ENCODE results near the gene BEST4. TPM values are rescaled to one million over a fixed set of nuclear protein-coding genes. Genes with fewer than 3 reads are reported as not detected.
"Not testable (repeated sequence)": the region's sequence is repeated elsewhere in the genome, so short reads cannot be mapped to it uniquely, and the experiment has no call there.

The BEST4 gene
- total RNA-seq, 1 experiment from 2014 or later = not detected

DNA sequence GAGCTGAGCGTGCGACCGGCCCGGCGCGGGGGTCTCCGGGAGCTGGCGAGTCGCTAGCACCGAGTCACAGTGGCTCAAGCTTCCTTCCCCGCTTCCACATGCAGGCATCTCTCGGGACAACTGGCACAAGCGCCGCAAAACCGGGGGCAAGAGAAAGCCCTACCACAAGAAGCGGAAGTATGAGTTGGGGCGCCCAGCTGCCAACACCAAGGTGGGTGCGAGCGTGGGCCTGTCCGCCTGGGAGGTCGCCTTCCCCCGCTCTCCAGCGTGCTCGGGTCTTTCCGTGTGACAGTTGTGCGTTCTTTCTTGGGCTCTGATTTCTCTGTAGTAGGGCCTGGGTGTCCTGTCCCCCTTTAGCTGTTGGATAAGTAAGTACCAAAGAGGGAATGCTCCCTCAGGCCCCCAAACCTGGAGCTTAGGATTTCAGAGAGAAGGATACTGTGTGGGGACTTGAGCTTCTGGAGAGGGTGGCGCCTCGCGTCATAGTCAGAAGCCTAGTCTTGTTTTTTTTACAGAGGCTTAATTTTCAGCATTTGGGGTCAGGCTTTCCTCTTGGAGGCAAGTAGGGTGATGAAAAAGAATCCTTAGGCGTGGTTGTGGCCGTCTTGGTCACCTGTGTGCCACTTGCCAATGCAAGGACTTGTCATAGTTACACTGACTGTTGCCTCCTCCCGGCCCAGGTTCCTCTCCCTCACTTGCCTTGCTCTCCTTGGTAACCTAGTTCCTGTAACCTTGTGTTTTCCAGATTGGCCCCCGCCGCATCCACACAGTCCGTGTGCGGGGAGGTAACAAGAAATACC, 11.8 kb downstream of the BEST4 start:
- TF ChIP-seq EZH2phosphoT487 (IDR thresholded peaks at IDR 0.05; ENCODE audit: borderline replicate concordance, low read length) (no peak), EZH2 (IDR thresholded peaks at IDR 0.05; ENCODE audit: low read length, unreplicated experiment) (no peak)
- TF ChIP-seq, protein P1, sequence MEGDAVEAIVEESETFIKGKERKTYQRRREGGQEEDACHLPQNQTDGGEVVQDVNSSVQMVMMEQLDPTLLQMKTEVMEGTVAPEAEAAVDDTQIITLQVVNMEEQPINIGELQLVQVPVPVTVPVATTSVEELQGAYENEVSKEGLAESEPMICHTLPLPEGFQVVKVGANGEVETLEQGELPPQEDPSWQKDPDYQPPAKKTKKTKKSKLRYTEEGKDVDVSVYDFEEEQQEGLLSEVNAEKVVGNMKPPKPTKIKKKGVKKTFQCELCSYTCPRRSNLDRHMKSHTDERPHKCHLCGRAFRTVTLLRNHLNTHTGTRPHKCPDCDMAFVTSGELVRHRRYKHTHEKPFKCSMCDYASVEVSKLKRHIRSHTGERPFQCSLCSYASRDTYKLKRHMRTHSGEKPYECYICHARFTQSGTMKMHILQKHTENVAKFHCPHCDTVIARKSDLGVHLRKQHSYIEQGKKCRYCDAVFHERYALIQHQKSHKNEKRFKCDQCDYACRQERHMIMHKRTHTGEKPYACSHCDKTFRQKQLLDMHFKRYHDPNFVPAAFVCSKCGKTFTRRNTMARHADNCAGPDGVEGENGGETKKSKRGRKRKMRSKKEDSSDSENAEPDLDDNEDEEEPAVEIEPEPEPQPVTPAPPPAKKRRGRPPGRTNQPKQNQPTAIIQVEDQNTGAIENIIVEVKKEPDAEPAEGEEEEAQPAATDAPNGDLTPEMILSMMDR (conservative IDR thresholded peaks at IDR 0.05; ENCODE audit: low read depth, low read length) = no peak
- BruUV-seq (replicated peaks) = TSS peak; percentile 52
- ChIA-PET POLR2A (ENCODE audit: unreplicated experiment) (interaction anchor here (0.5 to 1.6 kb wide), 4 partner anchors 24 to 1263 kb away, joined by 3 to 6 read pairs (median 3); partner anchors contain the start of gene PLK3), CTCF (interaction anchor here (0.5 kb wide), 1 partner anchor 35 kb away, joined by 8 read pairs; no protein-coding TSS in a partner anchor)
- Histone ChIP-seq H3K36me3 (ENCODE audit: low read depth, low read length) (peaks cover 51% of the 10 kb centered on the region), H4K20me1 (ENCODE audit: low read length) (peaks cover 40% of the 10 kb centered on the region), H3K9me2 (replicated peaks; ENCODE audit: low read length) (no peaks in the 10 kb centered on the region), H3K4me2 (ENCODE audit: low read length) (peak overlapping the region; percentile 91), H3K9me3 (ENCODE audit: low read length) (no peaks in the 10 kb centered on the region), H3K27ac (ENCODE audit: low read length) (peak overlapping the region; percentile 63), H3K27me3 (ENCODE audit: low read length) (no peaks in the 10 kb centered on the region), H2AFZ (ENCODE audit: low read length) (no peak overlapping the region), H3K9ac (ENCODE audit: low read length) (peak overlapping the region; percentile 98), H3K4me1 (ENCODE audit: insufficient read depth, low read length) (peaks cover 15% of the 10 kb centered on the region), H3K4me3 (ENCODE audit: low read length) (peak overlapping the region; percentile 89), H3F3A (ENCODE audit: low read length, unreplicated experiment) (peaks cover 4% of the 10 kb centered on the region), H3K79me2 (ENCODE audit: low read length) (peaks cover 46% of the 10 kb centered on the region)
- intact Hi-C loops (cut with micrococcal nuclease) = loop anchor here (2.0 kb wide), 1 partner anchor 45 kb away; the partner anchor contains the start of gene RNU5D-1
- DNase-seq (peak; percentile 17), ATAC-seq (peak; percentile 14; the same call in 1 of the 2 replicates)

DNA sequence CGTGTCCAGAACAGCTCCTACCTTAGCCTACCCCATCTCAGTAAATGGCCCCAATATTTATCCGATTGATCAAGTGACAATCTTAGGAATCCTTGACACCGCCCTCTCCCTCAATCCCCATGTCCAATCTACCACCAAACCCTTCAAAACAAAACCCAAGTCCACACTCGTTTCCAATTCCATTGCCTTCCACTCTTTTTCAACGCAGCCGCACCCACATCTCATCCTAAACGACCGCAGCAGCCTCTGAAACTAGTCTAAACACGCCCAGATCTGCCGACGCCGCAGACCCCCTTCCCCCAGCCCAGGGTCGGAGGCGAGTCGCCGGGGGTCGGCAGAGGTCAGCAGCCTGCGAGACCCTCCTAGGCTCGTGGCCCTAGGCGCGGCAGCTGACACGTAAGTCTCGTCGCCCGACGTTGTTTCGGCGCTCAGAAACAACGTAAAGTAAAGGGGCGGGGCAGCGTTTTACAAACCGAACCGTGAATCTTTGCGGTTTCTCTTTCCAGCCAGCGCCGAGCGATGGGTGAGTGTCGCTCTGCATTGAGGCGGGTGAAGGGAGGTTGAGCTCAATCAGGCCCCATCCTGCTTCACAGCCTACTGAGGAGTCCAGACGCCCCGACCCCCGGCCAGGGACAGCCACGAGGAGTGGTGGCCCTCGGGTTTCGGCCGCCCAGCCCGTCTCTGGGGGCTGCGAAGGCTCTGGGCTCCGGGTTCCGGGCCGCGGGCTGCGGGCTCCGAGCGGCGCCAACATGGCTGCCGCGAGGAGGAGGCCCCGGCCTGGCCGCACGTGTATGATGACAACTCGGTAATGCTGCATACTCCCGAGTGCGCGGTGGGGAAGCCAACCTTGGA, 12.7 kb downstream of the BEST4 start, which contains the start of gene RPS8:
Gene RPS8 (plus strand): TSS at position 463 of the 852 bp plus-strand sequence. CDS start 57 bp downstream, at position 520.
- Histone ChIP-seq H3K9ac (ENCODE audit: low read length) (peak within 1 kb of the TSS; percentile 98), H3K27ac (ENCODE audit: low read length) (peak within 1 kb of the TSS; percentile 63), H4K20me1 (ENCODE audit: low read length) (peaks cover 40% of the 10 kb centered on the region), H3K9me3 (ENCODE audit: low read length) (no peaks in the 10 kb centered on the region), H3F3A (ENCODE audit: low read length, unreplicated experiment) (no peaks in the 10 kb centered on the region), H3K9me2 (replicated peaks; ENCODE audit: low read length) (no peaks in the 10 kb centered on the region), H3K4me1 (ENCODE audit: insufficient read depth, low read length) (peaks cover 15% of the 10 kb centered on the region), H3K4me3 (ENCODE audit: low read length) (peak within 1 kb of the TSS; percentile 89), H3K36me3 (ENCODE audit: low read depth, low read length) (peaks cover 43% of the 10 kb centered on the region), H3K27me3 (ENCODE audit: low read length) (no peaks in the 10 kb centered on the region), H3K79me2 (ENCODE audit: low read length) (peaks cover 46% of the 10 kb centered on the region), H3K4me2 (ENCODE audit: low read length) (peak within 1 kb of the TSS; percentile 91), H2AFZ (ENCODE audit: low read length) (peak within 1 kb of the TSS; percentile 81)
- TF ChIP-seq EZH2phosphoT487 (IDR thresholded peaks at IDR 0.05; ENCODE audit: borderline replicate concordance, low read length) (no peak), EZH2 (IDR thresholded peaks at IDR 0.05; ENCODE audit: low read length, unreplicated experiment) (no peak)
- TF ChIP-seq, protein P1 (conservative IDR thresholded peaks at IDR 0.05; ENCODE audit: low read depth, low read length) = no peak
- DNase-seq (peak; percentile 95), ATAC-seq (peak; percentile 83)
- CTCF ChIA-PET = interaction anchor here (0.5 kb wide), 1 partner anchor 34 kb away, joined by 8 read pairs; no protein-coding TSS in a partner anchor
- intact Hi-C loops (cut with micrococcal nuclease) = loop anchor here (2.0 kb wide), 1 partner anchor 45 kb away; the partner anchor contains the start of gene RNU5D-1
- TSS peak; percentile 96 for BruUV-seq (replicated peaks)
- POLR2A ChIA-PET (ENCODE audit: unreplicated experiment) = interaction anchor here (0.6 to 1.6 kb wide), 4 partner anchors 25 to 1264 kb away, joined by 3 to 6 read pairs (median 3); partner anchors contain the start of gene PLK3

DNA sequence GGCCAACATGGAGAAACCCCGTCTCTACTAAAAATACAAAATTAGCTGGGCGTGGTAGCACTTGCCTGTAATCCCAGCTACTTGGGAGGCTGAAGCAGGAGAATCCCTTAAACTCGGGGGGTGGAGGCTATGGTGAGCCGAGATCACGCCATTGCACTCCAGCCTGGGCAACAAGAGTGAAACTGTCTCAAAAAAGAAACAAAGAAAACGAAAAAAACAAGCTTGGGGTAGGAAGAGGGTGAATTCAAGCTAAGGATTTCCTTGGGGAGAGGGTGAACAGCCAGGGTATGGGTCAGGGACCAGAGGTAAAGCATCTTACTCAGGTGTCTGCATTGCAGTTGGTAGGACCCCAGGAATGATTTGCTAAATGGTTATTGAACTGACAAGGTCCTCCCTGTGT, 21.5 kb downstream of the BEST4 start:
- H2AFZ ChIP-seq (ENCODE audit: low read length); H3K9me3 ChIP-seq (ENCODE audit: low read length); H3K4me2 ChIP-seq (ENCODE audit: low read length); DNase-seq; BruUV-seq (replicated peaks); H3K27me3 ChIP-seq (ENCODE audit: low read length); H3K27ac ChIP-seq (ENCODE audit: low read length); ATAC-seq; intact Hi-C loops (cut with micrococcal nuclease); H3F3A ChIP-seq (ENCODE audit: low read length, unreplicated experiment); H3K9me2 ChIP-seq (replicated peaks; ENCODE audit: low read length); H3K79me2 ChIP-seq (ENCODE audit: low read length); CTCF ChIA-PET; H3K9ac ChIP-seq (ENCODE audit: low read length); H4K20me1 ChIP-seq (ENCODE audit: low read length); H3K4me3 ChIP-seq (ENCODE audit: low read length); H3K4me1 ChIP-seq (ENCODE audit: insufficient read depth, low read length): not testable (repeated sequence)
- peaks cover 41% of the 10 kb centered on the region for H3K36me3 ChIP-seq (ENCODE audit: low read depth, low read length)
- POLR2A ChIA-PET (ENCODE audit: unreplicated experiment) = interaction anchor here (0.6 kb wide), 1 partner anchor 578 kb away, joined by 6 read pairs; no protein-coding TSS in a partner anchor
